ELF-1 (cell line): Measurements from ENCODE around the gene APOO.

Experiments used
- DNase-seq: peaks from one replicate; pipeline ENCODE4 v3.0.0-alpha.2; 2016; ENCODE audit warnings: low read depth, low spot score

Gene APOO

DNA sequence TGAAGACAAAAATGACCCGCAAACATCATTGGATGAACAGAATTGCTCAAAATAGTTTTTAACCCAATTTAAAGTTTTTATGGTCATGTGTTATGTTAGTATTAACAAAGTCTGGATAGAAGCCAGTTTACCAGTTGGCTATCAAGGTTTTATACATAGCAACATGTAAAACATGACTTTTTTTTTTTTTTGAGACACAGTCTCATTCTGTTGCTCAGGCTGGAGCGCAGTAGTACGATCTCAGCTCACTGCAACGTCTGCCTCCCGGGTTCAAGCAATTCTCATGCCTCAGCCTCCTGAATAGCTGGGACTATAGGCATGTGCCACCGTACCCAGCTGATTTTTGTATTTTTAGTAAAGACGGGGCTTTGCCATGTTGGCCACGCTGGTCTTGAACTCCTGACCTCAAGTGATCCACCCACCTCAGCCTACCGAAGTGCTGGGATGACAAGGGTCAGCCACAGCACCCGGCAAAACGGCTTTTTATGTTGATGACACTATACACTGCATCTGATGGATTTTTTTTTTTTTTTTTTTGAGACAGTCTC lies 121.4 kb downstream of the APOO start:
- no peak for DNase-seq

DNA sequence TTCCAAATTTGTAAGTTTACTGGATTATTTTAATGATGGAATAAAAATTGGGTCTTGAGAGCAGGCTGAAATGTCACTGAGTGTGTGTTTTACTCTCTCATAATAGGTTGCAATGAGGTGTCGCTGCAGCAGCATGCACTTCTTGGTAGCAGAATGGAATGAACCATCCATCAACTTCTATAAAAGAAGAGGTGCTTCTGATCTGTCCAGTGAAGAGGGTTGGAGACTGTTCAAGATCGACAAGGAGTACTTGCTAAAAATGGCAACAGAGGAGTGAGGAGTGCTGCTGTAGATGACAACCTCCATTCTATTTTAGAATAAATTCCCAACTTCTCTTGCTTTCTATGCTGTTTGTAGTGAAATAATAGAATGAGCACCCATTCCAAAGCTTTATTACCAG lies 122.2 kb downstream of the APOO start:
- no peak for DNase-seq

GRCh38 chrX:23784470-23785331 lies 123.0 kb downstream of the APOO start:
- no peak for DNase-seq

- DNase-seq = no peak
These were observed 123.9 kb downstream of the APOO start for GRCh38 chrX:23783589-23784469.
